GM12801 (cell line): Measurements from ENCODE around the gene UBD.

Experiments
- CTCF ChIP-seq: IDR thresholded peaks from one replicate; pipeline ENCODE4 v1.5.1; 2011; ENCODE audit warnings: control low read depth; ENCODE audit not compliant: insufficient read length; ENCODE audit errors: extremely low read depth

Gene UBD

GRCh38 chr6:29596381-29596900 lies 36.9 kb upstream of the UBD start:
- no peak for TF ChIP-seq CTCF

- no peak for TF ChIP-seq CTCF
These were observed 33.8 kb upstream of the UBD start for GRCh38 chr6:29593199-29593855.

- TF ChIP-seq CTCF: no peak
These were observed 32.1 kb upstream of the UBD start for GRCh38 chr6:29591677-29592076.

GRCh38 chr6:29590218-29590808 lies 30.8 kb upstream of the UBD start:
- no peak for TF ChIP-seq CTCF

- TF ChIP-seq CTCF: peak; percentile 93
These were observed 30.0 kb upstream of the UBD start for GRCh38 chr6:29589423-29590048.

GRCh38 chr6:29584821-29585220 lies 25.3 kb upstream of the UBD start, which contains the start of gene OR2H2:
OR2H2 (plus strand) TSS chr6:29585121; CDS start chr6:29587945, 2,824 bp downstream.
- no peak for TF ChIP-seq CTCF

GRCh38 chr6:29577544-29577943 lies 18.0 kb upstream of the UBD start:
- TF ChIP-seq CTCF: no peak
